Keratinocyte (primary cell): Measurements from ENCODE around the gene DNAH17.

Source experiments
- CTCF ChIP-seq, 3 experiments: IDR thresholded peaks in 1 of 3; conservative IDR thresholded peaks in 1 of 3; optimal IDR thresholded peaks in 1 of 3; 2 replicates in 2 of 3; 3 replicates in 1 of 3; pipeline versions ENCODE3 to v1.5.1; 2011; ENCODE audit warnings: low read length in 3 of 3, mild to moderate bottlenecking in 3 of 3, moderate library complexity in 2 of 3, control low read depth in 1 of 3, inconsistent platforms in 1 of 3; ENCODE audit not compliant: insufficient read depth in 2 of 3; ENCODE audit errors: extremely low read depth in 1 of 3
- EZH2 ChIP-seq: IDR thresholded peaks from one replicate; pipeline ENCODE4 v1.6.1; 2012; ENCODE audit warnings: inconsistent platforms, mild to moderate bottlenecking, low read length, moderate library complexity

DNA sequence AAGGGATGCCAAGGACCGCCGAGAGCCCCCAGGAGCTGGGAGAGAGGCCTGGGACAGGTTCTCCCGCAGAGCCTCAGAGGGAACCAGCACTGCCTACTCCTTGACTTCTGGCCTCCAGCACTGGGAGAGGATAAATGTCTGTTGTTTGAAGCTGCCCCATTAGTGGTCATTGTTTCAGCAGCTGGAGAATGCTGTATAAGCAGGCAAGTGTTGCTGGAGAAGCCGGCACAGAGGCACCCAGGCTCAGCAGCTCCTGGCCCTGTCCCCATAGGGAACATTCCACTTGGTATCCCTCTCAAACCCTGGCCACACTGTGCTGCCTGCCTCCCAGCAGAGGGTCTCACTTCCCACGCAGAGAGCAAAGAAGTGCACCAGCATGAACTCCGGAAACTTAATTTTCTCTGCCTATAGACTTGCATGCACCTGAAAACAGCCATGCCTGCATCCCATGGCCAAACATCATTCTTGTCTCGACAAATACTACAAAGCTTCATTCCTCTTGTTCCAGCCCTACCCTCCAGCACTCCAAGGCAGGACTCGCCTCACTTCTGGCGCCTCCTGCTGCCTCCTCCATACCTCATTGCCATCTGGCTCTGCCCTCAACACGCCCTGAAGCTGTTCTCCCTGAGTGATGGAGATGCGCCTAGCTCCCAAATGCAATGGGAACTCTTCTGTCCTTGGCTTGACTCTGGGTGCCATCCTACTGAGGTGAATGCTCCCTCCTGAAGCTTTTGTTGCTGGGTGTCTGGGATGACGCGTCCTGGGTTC lies 88.1 kb downstream of the DNAH17 start:
- TF ChIP-seq CTCF (optimal IDR thresholded peaks at IDR 0.05 in 1 of 3, IDR thresholded peaks at IDR 0.05 in 1 of 3, conservative IDR thresholded peaks at IDR 0.05 in 1 of 3; ENCODE audit: extremely low read depth in 1 of 3, insufficient read depth in 2 of 3, low read length in 3 of 3), result peak; percentile 20 to 68 (median 50)
- TF ChIP-seq EZH2, result no peak
